Astrocyte (in vitro differentiated cells and primary cell): Measurements from ENCODE around the gene PRKG2.

Experiments
- CTCF ChIP-seq: IDR thresholded peaks from 2 replicates; pipeline ENCODE4 v1.5.1; 2011; ENCODE audit warnings: low read depth, mild to moderate bottlenecking, inconsistent platforms, low read length, moderate library complexity; ENCODE audit not compliant: insufficient read depth
- EZH2 ChIP-seq: IDR thresholded peaks from 2 replicates; pipeline ENCODE4 v1.6.1; 2012; ENCODE audit warnings: mild to moderate bottlenecking, low read length, inconsistent platforms; ENCODE audit not compliant: insufficient read depth

- TF ChIP-seq CTCF: no peak
- TF ChIP-seq EZH2: no peak
These were observed 153.7 kb downstream of the PRKG2 start for GRCh38 chr4:81061344-81061730.
